RWPE1 (cell line): ENCODE data around the gene FBH1.
"Not testable (repeated sequence)": the region's sequence is repeated elsewhere in the genome, so short reads cannot be mapped to it uniquely, and the experiment has no call there.

Source experiments
- CTCF ChIA-PET: fragments of 350-600 bp; sonication (Branson Sonifier 250); formaldehyde crosslinking; extraction: SDS; loops from one replicate; lab custom pipeline; 2021; lab: Yijun Ruan, JAX
- POLR2A ChIA-PET: fragments of 400-600 bp; formaldehyde crosslinking; extraction: SDS; loops from one replicate; lab custom pipeline; 2020; ENCODE audit warnings: antibody characterized with exemption; ENCODE audit not compliant: low non-redundant PET; lab: Yijun Ruan, JAX
- DNase-seq: peaks from one replicate; pipeline ENCODE4 v3.0.0; 2012; ENCODE audit warnings: low spot score
- H3K27ac ChIP-seq: fragments of 450-650 bp; 2 replicates; pipeline ENCODE4 v1.5.1; 2017
- TF ChIP-seq, protein P1 (sequence below): fragments of 450-650 bp; conservative IDR thresholded peaks from 2 replicates; pipeline ENCODE4 v1.5.1; 2017; ENCODE audit warnings: low read depth, mild to moderate bottlenecking

Gene FBH1

GRCh38 chr10:5889624-5890451 is at the start of gene FBH1, which contains the start of gene ANKRD16:
FBH1 (plus strand) TSS chr10:5890243; CDS start chr10:5890346, 103 bp downstream.
ANKRD16 (minus strand) TSS chr10:5889893; CDS start chr10:5889354, 539 bp downstream.
- TF ChIP-seq, protein P1, sequence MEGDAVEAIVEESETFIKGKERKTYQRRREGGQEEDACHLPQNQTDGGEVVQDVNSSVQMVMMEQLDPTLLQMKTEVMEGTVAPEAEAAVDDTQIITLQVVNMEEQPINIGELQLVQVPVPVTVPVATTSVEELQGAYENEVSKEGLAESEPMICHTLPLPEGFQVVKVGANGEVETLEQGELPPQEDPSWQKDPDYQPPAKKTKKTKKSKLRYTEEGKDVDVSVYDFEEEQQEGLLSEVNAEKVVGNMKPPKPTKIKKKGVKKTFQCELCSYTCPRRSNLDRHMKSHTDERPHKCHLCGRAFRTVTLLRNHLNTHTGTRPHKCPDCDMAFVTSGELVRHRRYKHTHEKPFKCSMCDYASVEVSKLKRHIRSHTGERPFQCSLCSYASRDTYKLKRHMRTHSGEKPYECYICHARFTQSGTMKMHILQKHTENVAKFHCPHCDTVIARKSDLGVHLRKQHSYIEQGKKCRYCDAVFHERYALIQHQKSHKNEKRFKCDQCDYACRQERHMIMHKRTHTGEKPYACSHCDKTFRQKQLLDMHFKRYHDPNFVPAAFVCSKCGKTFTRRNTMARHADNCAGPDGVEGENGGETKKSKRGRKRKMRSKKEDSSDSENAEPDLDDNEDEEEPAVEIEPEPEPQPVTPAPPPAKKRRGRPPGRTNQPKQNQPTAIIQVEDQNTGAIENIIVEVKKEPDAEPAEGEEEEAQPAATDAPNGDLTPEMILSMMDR = no peak
- ChIA-PET CTCF (no interaction called here), POLR2A (interaction anchor here (0.6 to 0.7 kb wide), 4 partner anchors 75 to 242 kb away, joined by 3 to 5 read pairs (median 3); partner anchors contain the start of gene GDI2)
- peak within 1 kb of the TSS; percentile 81 for H3K27ac ChIP-seq
- peak; percentile 98 for DNase-seq

GRCh38 chr10:5840314-5841307 is 49.4 kb upstream of the FBH1 start:
- DNase-seq = no peak
- ChIA-PET POLR2A (interaction anchor here (0.5 kb wide), 1 partner anchor 123 kb away, joined by 4 read pairs; no protein-coding TSS in a partner anchor), CTCF (no interaction called here)
- no peak overlapping the region for H3K27ac ChIP-seq
- TF ChIP-seq, protein P1 = no peak

DNA sequence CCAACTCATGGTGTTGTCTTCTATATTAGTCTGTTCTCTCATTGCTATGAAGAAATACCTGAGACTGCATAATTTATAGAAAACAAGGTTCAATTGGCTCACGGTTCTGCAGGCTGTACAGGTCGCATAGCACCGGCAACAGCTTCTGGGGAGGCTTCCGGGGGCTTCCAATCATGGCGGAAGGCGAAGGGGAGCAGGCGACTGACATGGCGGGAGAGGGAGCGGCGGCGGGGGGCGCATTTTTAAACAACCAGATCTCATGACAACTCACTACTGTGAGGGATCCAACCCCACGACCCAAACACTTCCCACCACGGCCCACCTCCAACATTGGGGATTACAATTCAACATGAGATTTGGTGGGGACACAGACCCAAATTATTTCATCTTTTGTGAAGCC is 48.1 kb upstream of the FBH1 start:
- DNase-seq = no peak
- TF ChIP-seq, protein P1 = no peak
- ChIA-PET CTCF (interaction anchor here (0.6 kb wide), 1 partner anchor 38 kb away, joined by 3 read pairs; no protein-coding TSS in a partner anchor), POLR2A (no interaction called here)
- H3K27ac ChIP-seq = no peak overlapping the region

GRCh38 chr10:5843686-5844344 is 46.2 kb upstream of the FBH1 start:
- H3K27ac ChIP-seq = no peak overlapping the region
- ChIA-PET POLR2A (interaction anchor here (0.6 kb wide), 2 partner anchors 87 to 89 kb away, joined by 4 to 6 read pairs; no protein-coding TSS in a partner anchor), CTCF (interaction anchor here (0.8 kb wide), 1 partner anchor 214 kb away, joined by 4 read pairs; no protein-coding TSS in a partner anchor)
- no peak for DNase-seq
- TF ChIP-seq, protein P1 = no peak

DNA sequence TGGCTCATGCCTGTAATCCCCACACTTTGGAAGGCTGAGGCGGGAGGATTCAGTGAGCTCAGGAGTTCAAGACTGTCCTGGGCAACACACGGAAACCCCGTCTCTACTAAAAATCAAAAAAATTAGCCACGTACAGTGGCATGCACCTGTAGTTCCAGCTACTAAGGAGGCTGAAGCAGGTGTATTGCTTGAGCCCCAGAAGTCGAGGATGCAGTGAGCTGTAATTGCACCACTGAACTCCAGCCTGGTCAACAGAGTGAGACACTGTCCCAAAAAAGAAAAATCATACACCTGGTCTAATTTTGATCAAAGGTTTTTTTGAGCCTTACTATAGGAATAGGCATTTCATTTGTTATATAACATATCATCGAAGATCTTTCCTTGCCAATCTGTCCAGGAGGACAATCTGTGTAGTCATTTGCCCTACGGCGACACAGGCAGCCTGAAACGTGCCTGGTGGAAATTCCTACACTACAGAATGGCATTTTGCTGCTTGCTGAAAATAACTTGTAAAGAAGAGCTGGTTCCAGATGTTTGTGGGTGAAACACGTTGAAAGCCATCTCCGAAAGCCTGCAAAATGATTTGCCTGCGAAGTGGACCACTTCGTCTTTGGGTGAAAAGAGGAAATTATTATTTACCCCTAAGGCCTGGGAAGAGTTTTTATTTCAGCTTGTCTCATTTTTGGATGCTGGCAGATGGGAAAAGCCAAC is 45.5 kb upstream of the FBH1 start:
- ChIA-PET POLR2A (interaction anchor here (0.6 kb wide), 1 partner anchor 88 kb away, joined by 6 read pairs; no protein-coding TSS in a partner anchor), CTCF (interaction anchor here (0.7 to 0.8 kb wide), 2 partner anchors 12 to 214 kb away, joined by 4 read pairs; no protein-coding TSS in a partner anchor)
- no peak overlapping the region for H3K27ac ChIP-seq
- DNase-seq = no peak
- TF ChIP-seq, protein P1 = no peak

DNA sequence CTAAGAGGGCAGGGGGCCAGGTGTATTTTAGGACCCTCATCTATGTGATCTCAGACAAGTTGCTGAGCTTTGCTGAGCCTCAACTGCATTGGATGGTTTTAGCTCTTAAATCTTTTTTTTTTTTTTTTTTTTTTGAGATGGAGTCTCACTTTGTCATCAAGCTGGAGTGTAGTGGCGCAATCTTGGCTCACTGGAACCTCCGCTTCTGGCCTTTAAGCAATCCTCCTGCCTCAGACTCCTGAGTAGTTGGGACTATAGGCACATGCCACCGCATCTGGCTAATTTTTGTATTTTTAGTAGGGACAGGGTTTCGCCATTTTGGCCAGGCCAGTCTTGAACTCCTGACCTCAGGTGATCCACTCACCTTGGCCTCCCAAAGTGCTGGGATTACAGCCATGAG is 43.4 kb upstream of the FBH1 start:
- CTCF ChIA-PET = interaction anchor here (0.6 kb wide), 1 partner anchor 20 kb away, joined by 3 read pairs; no protein-coding TSS in a partner anchor
- DNase-seq, POLR2A ChIA-PET, H3K27ac ChIP-seq: not testable (repeated sequence)
